ENCODE results near the gene SPSB3. TPM values are rescaled to one million over a fixed set of nuclear protein-coding genes. Genes with fewer than 3 reads are reported as not detected.

The SPSB3 gene
- total and polyA plus RNA-seq, 2 of the 4 experiments (the other 2 are of a cell fraction): 9.1 to 30.8 TPM

GRCh38 chr16:1746693-1747195 lies 35.6 kb downstream of the SPSB3 start:
- Histone ChIP-seq H3K27me3 (ENCODE audit: control insufficient read depth, insufficient read depth, low read length) (no peaks in the 10 kb centered on the region), H3K9ac (ENCODE audit: low read depth, low read length) (no peak overlapping the region), H3K27ac (ENCODE audit: insufficient read depth, low read length) (no peak overlapping the region), H4K91ac (ENCODE audit: insufficient read depth, low read depth, low read length) (no peak overlapping the region), H3K4me2 (ENCODE audit: low read depth, low read length) (no peak overlapping the region), H4K8ac (ENCODE audit: low read depth in 2 of 2, low read length in 2 of 2) (no peak overlapping the region), H2AFZ (replicated peaks; ENCODE audit: low read length, poor library complexity) (peak overlapping the region; percentile 11), H3K79me1 (ENCODE audit: low read depth in 1 of 2, low read length in 2 of 2) (peaks cover 15 to 40% of the 10 kb centered on the region in 2 experiments; a peak in 2 of 4 replicates), H3K14ac (replicated peaks; ENCODE audit: low read depth, low read length) (no peak overlapping the region), H2BK20ac (ENCODE audit: low read depth, low read length) (no peak overlapping the region), H3K4me3 (ENCODE audit: insufficient read depth, low read depth, low read length) (no peak overlapping the region), H2AK5ac (ENCODE audit: low read depth, low read length) (no peak overlapping the region), H4K5ac (ENCODE audit: low read depth, low read length) (no peak overlapping the region), H3K9me1 (ENCODE audit: insufficient read depth, low read length) (peaks cover 6% of the 10 kb centered on the region; the same call in 1 of the 2 replicates), H3K56ac (ENCODE audit: extremely low read depth, insufficient read depth, low read length) (no peak overlapping the region), H3K4me1 (ENCODE audit: control insufficient read depth, insufficient read depth, low read length) (peaks cover 2% of the 10 kb centered on the region; the same call in 1 of the 2 replicates), H3K23ac (ENCODE audit: low read depth, low read length) (no peak overlapping the region), H2BK5ac (ENCODE audit: low read depth, low read length, poor library complexity, severe bottlenecking) (no peak overlapping the region), H3K9me3 (ENCODE audit: control insufficient read depth, insufficient read depth, low read length) (no peaks in the 10 kb centered on the region), H4K20me1 (ENCODE audit: insufficient read depth, low read length) (peaks cover 13% of the 10 kb centered on the region; the same call in 1 of the 2 replicates), H2BK15ac (ENCODE audit: low read depth, low read length) (no peak overlapping the region), H2AK9ac (replicated peaks; ENCODE audit: low read depth, low read length, poor library complexity) (peak overlapping the region; percentile 76), H3K4ac (ENCODE audit: low read depth, low read length) (0 out of 2 replicates have a peak overlapping the region, but pooled peaks have one; percentile 5), H3K18ac (ENCODE audit: low read depth, low read length) (no peak overlapping the region), H3K36me3 (ENCODE audit: control insufficient read depth, insufficient read depth, low read length) (peaks cover 63% of the 10 kb centered on the region), H2BK120ac (ENCODE audit: low read depth, low read length) (no peak overlapping the region)
- WGBS, 2 experiments (ENCODE audit: extremely low coverage in 2 of 2, insufficient read length in 1 of 2): 97% methylated on average over 9 of the region's 31 CpGs; no CpG with 5 or more reads in 1 of the 2 experiments
- BruUV-seq (replicated peaks): no TSS peak
- POLR2A ChIA-PET (ENCODE audit: unreplicated experiment): interaction anchor here (0.8 kb wide), 1 partner anchor 39 kb away, joined by 5 read pairs; no protein-coding TSS in a partner anchor
- intact Hi-C loops (cut with micrococcal nuclease): no loop called here
- in situ Hi-C loops (cut with MboI; ENCODE audit: low sequenced_read_pairs): no loop called here
- CTCF ChIA-PET: interaction anchor here (1.4 kb wide), 1 partner anchor 41 kb away, joined by 7 read pairs; the partner anchor contains the start of gene MAPK8IP3
- DNase-seq: no peak
- ATAC-seq (ENCODE audit: low read depth): no peak
- dilution Hi-C loops (cut with HindIII; ENCODE audit: low sequenced_read_pairs, unreplicated experiment): no loop called here
- TF ChIP-seq BHLHE40 (IDR thresholded peaks at IDR 0.05; ENCODE audit: low read depth, low read length) (no peak), POLR2A (IDR thresholded peaks at IDR 0.05; ENCODE audit: low read depth, low read length) (no peak), RAD21 (IDR thresholded peaks at IDR 0.05; ENCODE audit: low read length) (no peak), MAFK (IDR thresholded peaks at IDR 0.05; ENCODE audit: low read depth, low read length) (no peak)

Measured in IMR-90 (cell line).